HCT116 (cell line): ENCODE results near the gene CD2BP2. TPM values are rescaled to one million over a fixed set of nuclear protein-coding genes. Genes with fewer than 3 reads are reported as not detected.

Source experiments
- ATAC-seq: fragments of 200-7000 bp; cut with Tn5 transposase; 2 replicates; pipeline ENCODE4 v1.9.1; 2020; ENCODE audit warnings: mild to moderate bottlenecking, moderate library complexity
- BruUV-seq: library from RNA; stranded (reverse); fragments of 400-500 nt; replicated peaks from 2 replicates; lab custom pipeline; 2021; lab: Mats Ljungman, UMichigan
- CTCF ChIA-PET: fragments of 300-600 bp; sonication (Branson Sonifier 250); formaldehyde crosslinking; loops from one replicate; lab custom pipeline; 2021; ENCODE audit warnings: antibody characterized with exemption; lab: Charles Lee
- POLR2A ChIA-PET: fragments of 300-600, 350-600 bp; sonication (Branson Sonifier 250); formaldehyde crosslinking; loops from one replicate; lab custom pipeline; 2021; ENCODE audit warnings: antibody characterized with exemption; lab: Charles Lee
- RAD21 ChIA-PET, 2 experiments: fragments of 300-600 bp; sonication (Branson Sonifier 250); formaldehyde crosslinking; loops; one replicate each; lab custom pipeline; 2023; ENCODE audit warnings: low total read pairs in 2 of 2; ENCODE audit not compliant: uncharacterized antibody in 2 of 2, unreplicated experiment in 2 of 2, low non-redundant PET in 1 of 2; lab: Charles Lee
- DNase-seq: peaks from one replicate; pipeline ENCODE4 v3.0.0-alpha.2; 2010; ENCODE audit warnings: low read depth, low spot score
- H2AFZ ChIP-seq: fragments of 200-600 bp; shearing (Covaris generic), sonication (generic); 2 replicates; pipeline ENCODE4 v1.6.1; 2017; ENCODE audit warnings: low read depth, mixed run types, mixed read lengths, antibody characterized with exemption, low read length; ENCODE audit not compliant: poor library complexity, severe bottlenecking
- H3K27ac ChIP-seq: 2 replicates; pipeline ENCODE4 v1.5.1; 2012; ENCODE audit warnings: low read depth, low read length
- H3K27me3 ChIP-seq: fragments of 200-600 bp; sonication (generic); 2 replicates; pipeline ENCODE4 v1.6.1; 2016; ENCODE audit warnings: mixed run types, low read length, mixed read lengths; ENCODE audit not compliant: insufficient read depth
- H3K36me3 ChIP-seq, 2 experiments: fragments of 200-500 bp in 1 of 2; fragments of 200-600 bp in 1 of 2; sonication (Bioruptor generic) in 1 of 2; sonication (generic) in 1 of 2; 2 replicates each; pipeline versions ENCODE4 v1.5.1 to v1.6.1; 2014 to 2016; ENCODE audit warnings: low read length in 2 of 2, inconsistent platforms in 1 of 2, mixed read lengths in 1 of 2, mixed run types in 1 of 2; ENCODE audit not compliant: insufficient read depth in 2 of 2, control insufficient read depth in 1 of 2
- H3K4me1 ChIP-seq, 2 experiments: fragments of 200-600 bp in 1 of 2; sonication (generic) in 1 of 2; 2 replicates each; pipeline versions ENCODE4 v1.5.1 to v1.6.1; 2012 to 2017; ENCODE audit warnings: low read length in 2 of 2, inconsistent platforms in 1 of 2, mild to moderate bottlenecking in 1 of 2, mixed read lengths in 1 of 2, mixed run types in 1 of 2, moderate library complexity in 1 of 2; ENCODE audit not compliant: insufficient read depth in 2 of 2, control insufficient read depth in 1 of 2
- H3K4me2 ChIP-seq: fragments of 200-600 bp; sonication (generic); 2 replicates; pipeline ENCODE4 v1.6.1; 2017; ENCODE audit warnings: mixed run types, low read length, mixed read lengths
- H3K4me3 ChIP-seq, 2 experiments: fragments of 200-600 bp in 1 of 2; sonication (generic) in 1 of 2; replicated peaks in 1 of 2; 2 replicates each; pipeline ENCODE4 v1.5.1; 2011 to 2016; ENCODE audit warnings: low read length in 2 of 2, control low read depth in 1 of 2, low read depth in 1 of 2, mild to moderate bottlenecking in 1 of 2, mixed read lengths in 1 of 2, mixed run types in 1 of 2
- H3K79me2 ChIP-seq: fragments of 200-600 bp; sonication (generic); 2 replicates; pipeline ENCODE4 v1.6.1; 2017; ENCODE audit warnings: mild to moderate bottlenecking, mixed run types, low read length, moderate library complexity, mixed read lengths; ENCODE audit not compliant: insufficient read depth
- H3K9ac ChIP-seq: fragments of 200-600 bp; sonication (generic); 2 replicates; pipeline ENCODE4 v1.6.1; 2016; ENCODE audit warnings: low read length, mixed read lengths
- H3K9me2 ChIP-seq: fragments of 200-600 bp; sonication (generic), shearing (Covaris generic); 2 replicates; pipeline ENCODE4 v1.6.1; 2017; ENCODE audit warnings: mixed run types, mild to moderate bottlenecking, moderate library complexity; ENCODE audit not compliant: insufficient read depth
- H3K9me3 ChIP-seq, 2 experiments: fragments of 200-500 bp in 1 of 2; fragments of 200-600 bp in 1 of 2; sonication (Bioruptor generic) in 1 of 2; sonication (generic) in 1 of 2; 2 replicates each; pipeline ENCODE4 v1.6.1; 2014 to 2017; ENCODE audit warnings: low read length in 2 of 2, mixed read lengths in 2 of 2, inconsistent platforms in 1 of 2, low read depth in 1 of 2, mild to moderate bottlenecking in 1 of 2, mixed run types in 1 of 2, moderate library complexity in 1 of 2; ENCODE audit not compliant: control insufficient read depth in 1 of 2, insufficient read depth in 1 of 2
- H4K20me1 ChIP-seq: fragments of 200-600 bp; sonication (generic), shearing (Covaris generic); 2 replicates; pipeline ENCODE4 v1.6.1; 2017; ENCODE audit warnings: mixed run types, mild to moderate bottlenecking, moderate library complexity; ENCODE audit not compliant: insufficient read depth
- POLR2AphosphoS5 ChIP-seq: IDR thresholded peaks from 2 replicates; pipeline ENCODE4 v1.6.1; 2011; ENCODE audit warnings: mild to moderate bottlenecking, low read depth, low read length, moderate library complexity
- SIN3A ChIP-seq: IDR thresholded peaks from 2 replicates; pipeline ENCODE4 v1.6.1; 2012; ENCODE audit warnings: low read depth
- TCF7L2 ChIP-seq: IDR thresholded peaks from 2 replicates; pipeline ENCODE4 v1.7.0; 2011; ENCODE audit warnings: borderline replicate concordance, inconsistent platforms; ENCODE audit not compliant: insufficient read depth, insufficient read length; ENCODE audit errors: extremely low read depth
- intact Hi-C: fragments of 100-400 bp; cut with micrococcal nuclease; formaldehyde crosslinking; loops from 2 replicates; pipeline ENCODE4 v1.10.0; 2022
- total RNA-seq: library from RNA; stranded (reverse); gene quantifications from one replicate; pipeline ENCODE4 v1.2.1, GENCODE V29; 2021; ENCODE audit not compliant: unreplicated experiment
- TF ChIP-seq, protein P1 (sequence below): IDR thresholded peaks from 2 replicates; pipeline ENCODE4 v1.6.1; 2011; ENCODE audit warnings: mild to moderate bottlenecking, low read length, moderate library complexity; ENCODE audit not compliant: insufficient replicate concordance; ENCODE audit errors: extremely low read depth

The CD2BP2 gene
- total RNA-seq, 1 experiment from 2014 or later = 51.8 TPM

DNA sequence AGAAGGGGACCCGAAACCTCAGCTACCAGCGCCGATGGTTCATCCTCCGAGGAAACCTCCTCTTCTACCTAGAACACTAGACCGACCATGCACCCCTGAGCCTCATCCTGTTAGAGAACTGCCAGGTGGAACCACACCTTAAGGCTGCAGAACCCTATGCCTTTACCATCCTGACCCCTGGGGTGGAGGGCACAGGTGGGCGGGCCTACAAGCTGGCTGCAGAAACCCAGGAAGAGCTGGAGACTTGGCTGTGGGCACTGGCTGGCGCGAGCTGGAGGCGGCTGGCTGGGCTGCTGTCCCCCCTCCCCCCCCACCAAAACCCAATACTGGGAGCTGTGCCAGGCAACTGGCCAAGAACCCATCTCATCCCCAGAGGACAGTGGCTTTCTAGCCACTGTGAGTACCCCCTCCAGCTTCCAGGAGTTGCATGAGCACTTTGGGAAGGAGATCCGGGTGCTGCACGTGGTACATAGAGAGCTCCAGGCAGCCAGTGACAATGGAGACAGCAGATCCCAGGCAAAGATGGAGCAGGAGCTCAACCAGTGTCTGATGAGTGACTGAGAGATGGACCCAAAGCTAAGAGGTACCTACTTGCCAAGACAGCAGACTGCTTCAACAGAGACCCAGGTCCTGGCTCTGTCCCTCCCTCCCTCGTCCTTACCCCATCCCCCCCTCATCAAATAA, 1.4 kb upstream of the CD2BP2 start (continued):
- no peak for TF ChIP-seq TCF7L2
- TF ChIP-seq, all 23 proteins: peak for 0

DNA sequence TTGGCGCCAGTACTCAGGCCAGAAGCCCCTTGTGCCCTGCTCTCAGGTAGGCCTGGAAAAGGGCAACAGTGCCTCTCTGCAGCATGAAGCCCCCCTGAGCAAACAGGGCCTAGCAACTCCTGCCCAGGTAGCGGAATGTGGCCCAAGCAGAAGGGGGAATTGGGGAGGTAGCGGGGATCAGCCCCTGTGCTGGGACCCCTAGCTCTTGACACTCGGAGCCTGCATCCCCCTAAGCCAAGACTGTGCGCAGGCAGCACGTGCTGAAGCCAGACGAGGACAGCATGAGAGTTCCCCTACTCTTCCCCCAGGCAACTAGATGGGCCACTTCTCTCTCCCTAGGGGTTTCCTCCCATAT, 823 bp upstream of the CD2BP2 start:
- Histone ChIP-seq H3K4me1 (peaks cover 39 to 54% of the 10 kb centered on the region in 2 experiments), H3K9me3 (no peaks in the 10 kb centered on the region), H3K4me3 (peak overlapping the region; percentile 86 to 92), H2AFZ (no peak overlapping the region), H3K9me2 (no peaks in the 10 kb centered on the region), H3K27ac (peak overlapping the region; percentile 92), H3K4me2 (peak overlapping the region; percentile 74), H3K36me3 (peaks cover 14 to 52% of the 10 kb centered on the region in 2 experiments), H3K9ac (peak overlapping the region; percentile 99), H3K79me2 (peaks cover 47% of the 10 kb centered on the region), H3K27me3 (no peaks in the 10 kb centered on the region), H4K20me1 (no peaks in the 10 kb centered on the region)
- intact Hi-C loops = loop anchor here (1.0 kb wide), 1 partner anchor 39 kb away; the partner anchor contains the start of gene ZNF48
- BruUV-seq = no TSS peak
- ChIA-PET RAD21 (interaction anchor here in 1 of 2 experiments (1.0 kb wide), 1 partner anchor 74 kb away, joined by 3 read pairs; the partner anchor contains the start of gene DCTPP1), CTCF (interaction anchor here (2.0 kb wide), 2 partner anchors 15 to 54 kb away, joined by 7 to 10 read pairs; partner anchors contain the start of gene TBC1D10B), POLR2A (interaction anchor here (2.5 kb wide), 1 partner anchor 15 kb away, joined by 15 read pairs; the partner anchor contains the start of gene TBC1D10B)
- TF ChIP-seq POLR2AphosphoS5 (peak; percentile 27; the same call in 1 of the 2 replicates), SIN3A (peak; percentile 10; the same call in 1 of the 2 replicates)
- TF ChIP-seq, protein P1, sequence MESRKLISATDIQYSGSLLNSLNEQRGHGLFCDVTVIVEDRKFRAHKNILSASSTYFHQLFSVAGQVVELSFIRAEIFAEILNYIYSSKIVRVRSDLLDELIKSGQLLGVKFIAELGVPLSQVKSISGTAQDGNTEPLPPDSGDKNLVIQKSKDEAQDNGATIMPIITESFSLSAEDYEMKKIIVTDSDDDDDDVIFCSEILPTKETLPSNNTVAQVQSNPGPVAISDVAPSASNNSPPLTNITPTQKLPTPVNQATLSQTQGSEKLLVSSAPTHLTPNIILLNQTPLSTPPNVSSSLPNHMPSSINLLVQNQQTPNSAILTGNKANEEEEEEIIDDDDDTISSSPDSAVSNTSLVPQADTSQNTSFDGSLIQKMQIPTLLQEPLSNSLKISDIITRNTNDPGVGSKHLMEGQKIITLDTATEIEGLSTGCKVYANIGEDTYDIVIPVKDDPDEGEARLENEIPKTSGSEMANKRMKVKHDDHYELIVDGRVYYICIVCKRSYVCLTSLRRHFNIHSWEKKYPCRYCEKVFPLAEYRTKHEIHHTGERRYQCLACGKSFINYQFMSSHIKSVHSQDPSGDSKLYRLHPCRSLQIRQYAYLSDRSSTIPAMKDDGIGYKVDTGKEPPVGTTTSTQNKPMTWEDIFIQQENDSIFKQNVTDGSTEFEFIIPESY = no peak
- DNase-seq (no peak), ATAC-seq (no peak)
